ENCODE measurements around the gene ANKMY1.

- peak in 2 of 3 experiments; percentile 65 to 76; a peak in 3 of 4 replicates for TF ChIP-seq CTCF (IDR thresholded peaks at IDR 0.05; ENCODE audit: control extremely low read depth in 1 of 3, insufficient read depth in 1 of 3, low read depth in 1 of 3, low read length in 3 of 3)
- TF ChIP-seq HDAC6 (IDR thresholded peaks at IDR 0.05; ENCODE audit: low read depth, low read length) = no peak
- no peak for TF ChIP-seq EP300 (IDR thresholded peaks at IDR 0.05; ENCODE audit: borderline replicate concordance in 1 of 2, low read depth in 2 of 2, low read length in 2 of 2)
- TF ChIP-seq EZH2 (IDR thresholded peaks at IDR 0.05; ENCODE audit: low read depth, low read length, severe bottlenecking) = no peak
- TF ChIP-seq TAF1 (IDR thresholded peaks at IDR 0.05; ENCODE audit: low read depth, low read length) = no peak
- TF ChIP-seq CHD1 (IDR thresholded peaks at IDR 0.05; ENCODE audit: low read depth, low read length) = no peak
- no peak for TF ChIP-seq BCL11A (IDR thresholded peaks at IDR 0.05; ENCODE audit: low read depth in 2 of 2, low read length in 2 of 2)
- no peak for TF ChIP-seq YY1 (IDR thresholded peaks at IDR 0.05; ENCODE audit: low read depth, low read length)
- TF ChIP-seq CHD2 (IDR thresholded peaks at IDR 0.05; ENCODE audit: low read length) = no peak
- TF ChIP-seq SIX5 (IDR thresholded peaks at IDR 0.05; ENCODE audit: low read depth, low read length) = no peak
- TF ChIP-seq, protein P1, sequence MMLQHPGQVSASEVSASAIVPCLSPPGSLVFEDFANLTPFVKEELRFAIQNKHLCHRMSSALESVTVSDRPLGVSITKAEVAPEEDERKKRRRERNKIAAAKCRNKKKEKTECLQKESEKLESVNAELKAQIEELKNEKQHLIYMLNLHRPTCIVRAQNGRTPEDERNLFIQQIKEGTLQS (IDR thresholded peaks at IDR 0.05; ENCODE audit: insufficient read depth, low read depth, low read length) = no peak
These were observed 8.7 kb upstream of the ANKMY1 start for GRCh38 chr2:240566203-240567136.
